Epithelial cell of esophagus (primary cell): ENCODE measurements around the gene PPP2R5D.

Source experiments
- DNase-seq: peaks from one replicate; pipeline ENCODE4 v3.0.0; 2010; ENCODE audit warnings: low read depth
- H3K4me3 ChIP-seq: 2 replicates; pipeline ENCODE4 v1.5.1; 2011; ENCODE audit warnings: mild to moderate bottlenecking, low read length, control low read depth
- CTCF ChIP-seq: IDR thresholded peaks from 2 replicates; pipeline ENCODE4 v1.5.1; 2011; ENCODE audit warnings: low read depth, mild to moderate bottlenecking, low read length, control low read depth, inconsistent platforms; ENCODE audit not compliant: insufficient read depth; ENCODE audit errors: missing control alignments

PPP2R5D gene

GRCh38 chr6:43054206-43054943 lies 70.0 kb downstream of the PPP2R5D start:
- H3K4me3 ChIP-seq = peak overlapping the region; percentile 94
- DNase-seq = no peak
- TF ChIP-seq CTCF = no peak

GRCh38 chr6:43055966-43056365 lies 71.6 kb downstream of the PPP2R5D start:
- DNase-seq = no peak
- H3K4me3 ChIP-seq = no peak overlapping the region
- no peak for TF ChIP-seq CTCF

GRCh38 chr6:43058531-43058930 lies 74.2 kb downstream of the PPP2R5D start:
- no peak for DNase-seq
- TF ChIP-seq CTCF = no peak
- H3K4me3 ChIP-seq = peak overlapping the region; percentile 95

- H3K4me3 ChIP-seq = peak within 1 kb of the TSS; percentile 95
- peak; percentile 99 for DNase-seq
- no peak for TF ChIP-seq CTCF
Measured at GRCh38 chr6:43059168-43060033, 75.0 kb downstream of the PPP2R5D start, which contains the start of the genes KLC4 and MRPL2. KLC4 (plus strand) TSS chr6:43059631; CDS start chr6:43061336, 1,705 bp downstream. MRPL2 (minus strand) TSS chr6:43059434; CDS start chr6:43059381, 53 bp downstream.

GRCh38 chr6:43060034-43060754 lies 75.8 kb downstream of the PPP2R5D start:
- TF ChIP-seq CTCF = no peak

GRCh38 chr6:43060755-43061633 lies 76.6 kb downstream of the PPP2R5D start:
- no peak for DNase-seq
- TF ChIP-seq CTCF = no peak
- no peak overlapping the region for H3K4me3 ChIP-seq

More at GRCh38 chr6:43060034-43060754, 75.8 kb downstream of the PPP2R5D start:
- peak overlapping the region; percentile 95 for H3K4me3 ChIP-seq
- peak; percentile 63 for DNase-seq
